HEK293 (cell line): ENCODE measurements around the gene OR10H3.

Experiments used
- CTCF ChIA-PET: fragments of 350-600 bp; formaldehyde crosslinking; extraction: SDS; loops from one replicate; lab custom pipeline; 2021; ENCODE audit warnings: antibody characterized with exemption; lab: Yijun Ruan, JAX
- POLR2A ChIA-PET: fragments of 300-600 bp; formaldehyde crosslinking; extraction: SDS; loops from one replicate; lab custom pipeline; 2020; ENCODE audit warnings: antibody characterized with exemption, inconsistent platforms; lab: Yijun Ruan, JAX
- H3K27ac ChIP-seq: fragments of 200-500 bp; sonication (Bioruptor generic); 2 replicates; pipeline ENCODE4 v1.5.1; 2014; ENCODE audit warnings: low read depth, low read length, control low read depth, inconsistent platforms; ENCODE audit errors: extremely low read depth
- H3K36me3 ChIP-seq, 2 experiments: fragments of 200-500 bp in 1 of 2; sonication (Bioruptor generic) in 1 of 2; 1 replicate in 1 of 2; 2 replicates in 1 of 2; pipeline ENCODE4 v1.5.1; 2014 to 2017; ENCODE audit warnings: inconsistent platforms in 2 of 2, low read length in 2 of 2; ENCODE audit not compliant: control insufficient read depth in 2 of 2, insufficient read depth in 1 of 2
- H3K4me1 ChIP-seq: fragments of 200-500 bp; sonication (Bioruptor generic); 2 replicates; pipeline ENCODE4 v1.5.1; 2014; ENCODE audit warnings: mild to moderate bottlenecking, low read length, inconsistent platforms; ENCODE audit not compliant: control insufficient read depth, insufficient read depth
- H3K4me3 ChIP-seq: 2 replicates; pipeline ENCODE4 v1.5.1; 2011; ENCODE audit warnings: low read depth, mild to moderate bottlenecking, control low read depth, low read length, moderate library complexity
- H3K9me3 ChIP-seq: fragments of 200-500 bp; sonication (Bioruptor generic); 2 replicates; pipeline ENCODE4 v1.5.1; 2014; ENCODE audit warnings: low read depth, low read length, inconsistent platforms; ENCODE audit not compliant: control insufficient read depth, insufficient read depth
- HIC1 ChIP-seq: fragments of 450-650 bp; formaldehyde crosslinking; IDR thresholded peaks from 2 replicates; pipeline ENCODE4 v1.5.1; 2016; ENCODE audit warnings: missing biosample characterization, missing genetic modification characterization
- ZNF138 ChIP-seq: fragments of 450-650 bp; formaldehyde crosslinking; IDR thresholded peaks from 2 replicates; pipeline ENCODE4 v1.5.1; 2016; ENCODE audit warnings: missing biosample characterization, missing genetic modification characterization, borderline replicate concordance
- ZNF140 ChIP-seq: fragments of 450-650 bp; formaldehyde crosslinking; IDR thresholded peaks from 2 replicates; pipeline ENCODE4 v1.5.1; 2016; ENCODE audit warnings: missing biosample characterization, missing genetic modification characterization
- ZNF223 ChIP-seq: fragments of 450-650 bp; formaldehyde crosslinking; IDR thresholded peaks from 2 replicates; pipeline ENCODE4 v1.5.1; 2016; ENCODE audit warnings: missing biosample characterization, missing genetic modification characterization
- ZNF311 ChIP-seq: fragments of 450-650 bp; formaldehyde crosslinking; IDR thresholded peaks from 2 replicates; pipeline ENCODE4 v1.5.1; 2017; ENCODE audit warnings: missing biosample characterization, missing genetic modification characterization, borderline replicate concordance
- ZNF354C ChIP-seq: fragments of 450-650 bp; formaldehyde crosslinking; IDR thresholded peaks from 2 replicates; pipeline ENCODE4 v1.5.1; 2016; ENCODE audit warnings: missing biosample characterization, missing genetic modification characterization, low read depth, borderline replicate concordance
- ZNF473 ChIP-seq: fragments of 450-650 bp; formaldehyde crosslinking; IDR thresholded peaks from 2 replicates; pipeline ENCODE4 v1.5.1; 2017; ENCODE audit warnings: missing biosample characterization, missing genetic modification characterization
- ZNF558 ChIP-seq: fragments of 450-650 bp; formaldehyde crosslinking; IDR thresholded peaks from 2 replicates; pipeline ENCODE4 v1.5.1; 2016; ENCODE audit warnings: missing biosample characterization, missing genetic modification characterization
- ZNF571 ChIP-seq: fragments of 450-650 bp; formaldehyde crosslinking; IDR thresholded peaks from 2 replicates; pipeline ENCODE4 v1.5.0; 2017; ENCODE audit warnings: missing biosample characterization, missing genetic modification characterization
- ZNF621 ChIP-seq: fragments of 450-650 bp; formaldehyde crosslinking; IDR thresholded peaks from 2 replicates; pipeline ENCODE4 v1.5.1; 2017; ENCODE audit warnings: missing biosample characterization, missing genetic modification characterization
- ZSCAN30 ChIP-seq: fragments of 450-650 bp; IDR thresholded peaks from 2 replicates; pipeline ENCODE4 v1.5.1; 2018; ENCODE audit warnings: missing biosample characterization, mild to moderate bottlenecking, missing genetic modification characterization, moderate library complexity
- TF ChIP-seq, protein P1 (sequence below): fragments of 450-650 bp; formaldehyde crosslinking; IDR thresholded peaks from 2 replicates; pipeline ENCODE4 v1.5.1; 2016; ENCODE audit warnings: missing biosample characterization, missing genetic modification characterization, low read depth
- TF ChIP-seq, protein P2 (sequence below): fragments of 450-650 bp; formaldehyde crosslinking; IDR thresholded peaks from 2 replicates; pipeline ENCODE4 v1.5.1; 2017; ENCODE audit warnings: missing biosample characterization, missing genetic modification characterization
- TF ChIP-seq, protein P3 (sequence below): fragments of 450-650 bp; formaldehyde crosslinking; optimal IDR thresholded peaks from 2 replicates; pipeline ENCODE3; 2016; ENCODE audit warnings: missing biosample characterization, mild to moderate bottlenecking, missing genetic modification characterization
- TF ChIP-seq, protein P4 (sequence below): fragments of 450-650 bp; formaldehyde crosslinking; conservative IDR thresholded peaks from 2 replicates; pipeline ENCODE4 v1.5.1; 2016; ENCODE audit warnings: low read depth, missing biosample characterization, missing genetic modification characterization
- TF ChIP-seq, protein P5 (sequence below): fragments of 450-650 bp; formaldehyde crosslinking; IDR thresholded peaks from 2 replicates; pipeline ENCODE4 v1.5.1; 2017; ENCODE audit warnings: missing biosample characterization, missing genetic modification characterization

Gene OR10H3, protein sequence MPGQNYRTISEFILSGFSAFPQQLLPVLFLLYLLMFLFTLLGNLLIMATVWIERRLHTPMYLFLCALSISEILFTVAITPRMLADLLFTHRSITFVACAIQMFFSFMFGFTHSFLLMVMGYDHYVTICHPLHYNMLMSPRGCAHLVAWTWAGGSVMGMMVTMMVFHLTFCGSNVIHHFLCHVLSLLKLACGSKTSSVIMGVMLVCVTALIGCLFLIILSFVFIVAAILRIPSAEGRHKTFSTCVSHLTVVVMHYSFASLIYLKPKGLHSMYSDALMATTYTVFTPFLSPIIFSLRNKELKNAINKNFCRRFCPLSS

DNA sequence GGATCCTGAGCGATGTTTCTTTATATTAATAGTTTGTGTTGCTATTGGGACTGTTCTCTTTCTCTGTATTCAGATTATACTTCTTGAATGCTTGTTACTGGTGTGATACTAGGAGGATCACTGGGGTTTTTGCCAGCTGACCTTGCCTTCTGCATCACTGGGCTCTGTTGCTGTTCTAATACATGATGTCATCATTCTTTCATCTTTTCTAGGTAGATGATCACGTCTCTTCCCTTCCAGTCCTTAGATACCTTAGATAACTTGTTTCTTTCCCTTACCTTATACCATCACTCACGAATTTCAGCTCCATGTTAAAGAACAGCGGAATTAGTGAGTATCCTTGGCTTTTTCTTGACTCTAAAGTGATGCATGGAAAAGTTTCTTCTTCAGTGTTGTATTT is at the start of gene OR10H3:
Gene OR10H3 (plus strand): TSS at position 264 of the 400 bp plus-strand sequence. CDS start 3,408 bp downstream, outside the sequence.
- Histone ChIP-seq H3K36me3 (no peaks in the 10 kb centered on the region), H3K9me3 (no peaks in the 10 kb centered on the region), H3K27ac (no peak within 1 kb of the TSS), H3K4me3 (no peak within 1 kb of the TSS), H3K4me1 (no peaks in the 10 kb centered on the region)
- TF ChIP-seq, protein P1, sequence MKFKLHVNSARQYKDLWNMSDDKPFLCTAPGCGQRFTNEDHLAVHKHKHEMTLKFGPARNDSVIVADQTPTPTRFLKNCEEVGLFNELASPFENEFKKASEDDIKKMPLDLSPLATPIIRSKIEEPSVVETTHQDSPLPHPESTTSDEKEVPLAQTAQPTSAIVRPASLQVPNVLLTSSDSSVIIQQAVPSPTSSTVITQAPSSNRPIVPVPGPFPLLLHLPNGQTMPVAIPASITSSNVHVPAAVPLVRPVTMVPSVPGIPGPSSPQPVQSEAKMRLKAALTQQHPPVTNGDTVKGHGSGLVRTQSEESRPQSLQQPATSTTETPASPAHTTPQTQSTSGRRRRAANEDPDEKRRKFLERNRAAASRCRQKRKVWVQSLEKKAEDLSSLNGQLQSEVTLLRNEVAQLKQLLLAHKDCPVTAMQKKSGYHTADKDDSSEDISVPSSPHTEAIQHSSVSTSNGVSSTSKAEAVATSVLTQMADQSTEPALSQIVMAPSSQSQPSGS (tag by site-specific recombination) = 0 out of 2 replicates have a peak, but pooled peaks have one; percentile 30
- no peak for TF ChIP-seq ZNF473
- POLR2A ChIA-PET = no interaction called here
- CTCF ChIA-PET = interaction anchor here (0.5 kb wide), 1 partner anchor 303 kb away, joined by 3 read pairs; no protein-coding TSS in a partner anchor

GRCh38 chr19:15696654-15697194 is 41.1 kb upstream of the OR10H3 start:
- Histone ChIP-seq H3K27ac (no peak overlapping the region), H3K4me3 (no peak overlapping the region), H3K36me3 (no peaks in the 10 kb centered on the region), H3K9me3 (no peaks in the 10 kb centered on the region), H3K4me1 (no peaks in the 10 kb centered on the region)
- TF ChIP-seq HIC1 (no peak), ZNF571 (no peak), ZNF311 (tag by site-specific recombination) (no peak), ZNF140 (no peak), ZNF138 (tag by site-specific recombination) (no peak), ZNF558 (no peak), ZNF621 (tag by site-specific recombination) (no peak), ZNF223 (tag by site-specific recombination) (no peak), ZNF354C (tag by site-specific recombination) (no peak), ZSCAN30 (tag by site-specific recombination) (no peak)
- TF ChIP-seq, protein P2, sequence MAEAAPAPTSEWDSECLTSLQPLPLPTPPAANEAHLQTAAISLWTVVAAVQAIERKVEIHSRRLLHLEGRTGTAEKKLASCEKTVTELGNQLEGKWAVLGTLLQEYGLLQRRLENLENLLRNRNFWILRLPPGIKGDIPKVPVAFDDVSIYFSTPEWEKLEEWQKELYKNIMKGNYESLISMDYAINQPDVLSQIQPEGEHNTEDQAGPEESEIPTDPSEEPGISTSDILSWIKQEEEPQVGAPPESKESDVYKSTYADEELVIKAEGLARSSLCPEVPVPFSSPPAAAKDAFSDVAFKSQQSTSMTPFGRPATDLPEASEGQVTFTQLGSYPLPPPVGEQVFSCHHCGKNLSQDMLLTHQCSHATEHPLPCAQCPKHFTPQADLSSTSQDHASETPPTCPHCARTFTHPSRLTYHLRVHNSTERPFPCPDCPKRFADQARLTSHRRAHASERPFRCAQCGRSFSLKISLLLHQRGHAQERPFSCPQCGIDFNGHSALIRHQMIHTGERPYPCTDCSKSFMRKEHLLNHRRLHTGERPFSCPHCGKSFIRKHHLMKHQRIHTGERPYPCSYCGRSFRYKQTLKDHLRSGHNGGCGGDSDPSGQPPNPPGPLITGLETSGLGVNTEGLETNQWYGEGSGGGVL (tag by site-specific recombination) = no peak
- TF ChIP-seq, protein P3, sequence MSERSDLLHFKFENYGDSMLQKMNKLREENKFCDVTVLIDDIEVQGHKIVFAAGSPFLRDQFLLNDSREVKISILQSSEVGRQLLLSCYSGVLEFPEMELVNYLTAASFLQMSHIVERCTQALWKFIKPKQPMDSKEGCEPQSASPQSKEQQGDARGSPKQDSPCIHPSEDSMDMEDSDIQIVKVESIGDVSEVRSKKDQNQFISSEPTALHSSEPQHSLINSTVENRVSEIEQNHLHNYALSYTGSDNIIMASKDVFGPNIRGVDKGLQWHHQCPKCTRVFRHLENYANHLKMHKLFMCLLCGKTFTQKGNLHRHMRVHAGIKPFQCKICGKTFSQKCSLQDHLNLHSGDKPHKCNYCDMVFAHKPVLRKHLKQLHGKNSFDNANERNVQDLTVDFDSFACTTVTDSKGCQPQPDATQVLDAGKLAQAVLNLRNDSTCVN = no peak
- TF ChIP-seq, protein P4, sequence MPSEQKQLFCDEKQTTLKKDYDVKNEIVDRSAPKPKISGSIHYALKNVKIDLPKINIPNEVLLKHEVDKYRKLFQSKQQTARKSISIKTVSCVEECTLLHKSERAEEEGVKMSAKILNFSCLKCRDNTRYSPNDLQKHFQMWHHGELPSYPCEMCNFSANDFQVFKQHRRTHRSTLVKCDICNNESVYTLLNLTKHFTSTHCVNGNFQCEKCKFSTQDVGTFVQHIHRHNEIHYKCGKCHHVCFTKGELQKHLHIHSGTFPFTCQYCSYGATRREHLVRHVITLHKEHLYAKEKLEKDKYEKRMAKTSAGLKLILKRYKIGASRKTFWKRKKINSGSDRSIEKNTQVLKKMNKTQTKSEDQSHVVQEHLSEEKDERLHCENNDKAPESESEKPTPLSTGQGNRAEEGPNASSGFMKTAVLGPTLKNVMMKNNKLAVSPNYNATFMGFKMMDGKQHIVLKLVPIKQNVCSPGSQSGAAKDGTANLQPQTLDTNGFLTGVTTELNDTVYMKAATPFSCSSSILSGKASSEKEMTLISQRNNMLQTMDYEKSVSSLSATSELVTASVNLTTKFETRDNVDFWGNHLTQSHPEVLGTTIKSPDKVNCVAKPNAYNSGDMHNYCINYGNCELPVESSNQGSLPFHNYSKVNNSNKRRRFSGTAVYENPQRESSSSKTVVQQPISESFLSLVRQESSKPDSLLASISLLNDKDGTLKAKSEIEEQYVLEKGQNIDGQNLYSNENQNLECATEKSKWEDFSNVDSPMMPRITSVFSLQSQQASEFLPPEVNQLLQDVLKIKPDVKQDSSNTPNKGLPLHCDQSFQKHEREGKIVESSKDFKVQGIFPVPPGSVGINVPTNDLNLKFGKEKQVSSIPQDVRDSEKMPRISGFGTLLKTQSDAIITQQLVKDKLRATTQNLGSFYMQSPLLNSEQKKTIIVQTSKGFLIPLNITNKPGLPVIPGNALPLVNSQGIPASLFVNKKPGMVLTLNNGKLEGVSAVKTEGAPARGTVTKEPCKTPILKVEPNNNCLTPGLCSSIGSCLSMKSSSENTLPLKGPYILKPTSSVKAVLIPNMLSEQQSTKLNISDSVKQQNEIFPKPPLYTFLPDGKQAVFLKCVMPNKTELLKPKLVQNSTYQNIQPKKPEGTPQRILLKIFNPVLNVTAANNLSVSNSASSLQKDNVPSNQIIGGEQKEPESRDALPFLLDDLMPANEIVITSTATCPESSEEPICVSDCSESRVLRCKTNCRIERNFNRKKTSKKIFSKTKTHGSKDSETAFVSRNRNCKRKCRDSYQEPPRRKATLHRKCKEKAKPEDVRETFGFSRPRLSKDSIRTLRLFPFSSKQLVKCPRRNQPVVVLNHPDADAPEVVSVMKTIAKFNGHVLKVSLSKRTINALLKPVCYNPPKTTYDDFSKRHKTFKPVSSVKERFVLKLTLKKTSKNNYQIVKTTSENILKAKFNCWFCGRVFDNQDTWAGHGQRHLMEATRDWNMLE (tag by site-specific recombination) = no peak
- TF ChIP-seq, protein P5, sequence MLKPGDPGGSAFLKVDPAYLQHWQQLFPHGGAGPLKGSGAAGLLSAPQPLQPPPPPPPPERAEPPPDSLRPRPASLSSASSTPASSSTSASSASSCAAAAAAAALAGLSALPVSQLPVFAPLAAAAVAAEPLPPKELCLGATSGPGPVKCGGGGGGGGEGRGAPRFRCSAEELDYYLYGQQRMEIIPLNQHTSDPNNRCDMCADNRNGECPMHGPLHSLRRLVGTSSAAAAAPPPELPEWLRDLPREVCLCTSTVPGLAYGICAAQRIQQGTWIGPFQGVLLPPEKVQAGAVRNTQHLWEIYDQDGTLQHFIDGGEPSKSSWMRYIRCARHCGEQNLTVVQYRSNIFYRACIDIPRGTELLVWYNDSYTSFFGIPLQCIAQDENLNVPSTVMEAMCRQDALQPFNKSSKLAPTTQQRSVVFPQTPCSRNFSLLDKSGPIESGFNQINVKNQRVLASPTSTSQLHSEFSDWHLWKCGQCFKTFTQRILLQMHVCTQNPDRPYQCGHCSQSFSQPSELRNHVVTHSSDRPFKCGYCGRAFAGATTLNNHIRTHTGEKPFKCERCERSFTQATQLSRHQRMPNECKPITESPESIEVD (tag by site-specific recombination) = no peak
- POLR2A ChIA-PET = no interaction called here
- CTCF ChIA-PET = no interaction called here
